Activated naive CD8-positive, alpha-beta T cell treated with anti-CD3 and anti-CD28 coated beads, Interleukin-2, amount 50 U/mL, for 24 hours (primary cell): Measurements from ENCODE around the gene EFCC1.

Experiments used
- ATAC-seq: fragments of 150-1000 bp; cut with Tn5 transposase; one replicate; pipeline ENCODE4 v1.10.0; 2021
- DNase-seq: peaks from one replicate; pipeline ENCODE4 v3.0.0; 2021
- H3K27ac Mint-ChIP-seq: one replicate; pipeline ENCODE4 v1.8.0; 2021; ENCODE audit warnings: mild to moderate bottlenecking, mixed read lengths
- H3K27me3 Mint-ChIP-seq: one replicate; pipeline ENCODE4 v1.8.0; 2021; ENCODE audit warnings: mixed read lengths
- H3K36me3 Mint-ChIP-seq: one replicate; pipeline ENCODE4 v1.8.0; 2021; ENCODE audit warnings: low read depth, mixed read lengths
- H3K4me1 Mint-ChIP-seq: one replicate; pipeline ENCODE4 v1.8.0; 2021; ENCODE audit warnings: mixed read lengths
- H3K4me3 Mint-ChIP-seq: one replicate; pipeline ENCODE4 v1.8.0; 2021; ENCODE audit warnings: mild to moderate bottlenecking, moderate library complexity, mixed read lengths
- H3K9me3 Mint-ChIP-seq: one replicate; pipeline ENCODE4 v1.8.0; 2021; ENCODE audit warnings: mixed read lengths

The EFCC1 gene

GRCh38 chr3:129016356-129016719, 15.2 kb downstream of the EFCC1 start:
- Mint-ChIP-seq H3K4me3 (peak overlapping the region; percentile 62), H3K9me3 (no peaks in the 10 kb centered on the region), H3K27ac (peak overlapping the region; percentile 91), H3K4me1 (peaks cover 29% of the 10 kb centered on the region), H3K36me3 (no peaks in the 10 kb centered on the region), H3K27me3 (no peaks in the 10 kb centered on the region)
- peak; percentile 63 for DNase-seq
- peak; percentile 83 for ATAC-seq

- no peak for ATAC-seq
- H3K4me3 Mint-ChIP-seq: no peak overlapping the region
- no peak for DNase-seq
- no peaks in the 10 kb centered on the region for H3K9me3 Mint-ChIP-seq
- no peaks in the 10 kb centered on the region for H3K36me3 Mint-ChIP-seq
- no peaks in the 10 kb centered on the region for H3K27me3 Mint-ChIP-seq
- peaks cover 29% of the 10 kb centered on the region for H3K4me1 Mint-ChIP-seq
- peak overlapping the region; percentile 91 for H3K27ac Mint-ChIP-seq
These were observed 15.8 kb downstream of the EFCC1 start for GRCh38 chr3:129016720-129017483.

- Mint-ChIP-seq H3K27me3 (no peaks in the 10 kb centered on the region), H3K4me3 (no peak overlapping the region), H3K27ac (peak overlapping the region; percentile 12), H3K36me3 (no peaks in the 10 kb centered on the region), H3K4me1 (peaks cover 33% of the 10 kb centered on the region), H3K9me3 (no peaks in the 10 kb centered on the region)
- ATAC-seq (no peak), DNase-seq (no peak)
These were observed 16.4 kb downstream of the EFCC1 start for GRCh38 chr3:129017484-129017899.

- Mint-ChIP-seq H3K9me3 (no peaks in the 10 kb centered on the region), H3K4me1 (peaks cover 37% of the 10 kb centered on the region), H3K27ac (no peak overlapping the region), H3K4me3 (no peak overlapping the region), H3K36me3 (no peaks in the 10 kb centered on the region), H3K27me3 (no peaks in the 10 kb centered on the region)
- DNase-seq (no peak), ATAC-seq (no peak)
These were observed 17.2 kb downstream of the EFCC1 start for GRCh38 chr3:129018271-129018670.

GRCh38 chr3:129018751-129019150, 17.6 kb downstream of the EFCC1 start:
- Mint-ChIP-seq H3K9me3 (no peaks in the 10 kb centered on the region), H3K27ac (no peak overlapping the region), H3K36me3 (no peaks in the 10 kb centered on the region), H3K4me1 (peaks cover 37% of the 10 kb centered on the region), H3K4me3 (no peak overlapping the region), H3K27me3 (no peaks in the 10 kb centered on the region)
- no peak for ATAC-seq
- DNase-seq: no peak

GRCh38 chr3:129019266-129019665, 18.2 kb downstream of the EFCC1 start:
- Mint-ChIP-seq H3K4me3 (no peak overlapping the region), H3K36me3 (no peaks in the 10 kb centered on the region), H3K27ac (no peak overlapping the region), H3K27me3 (no peaks in the 10 kb centered on the region), H3K9me3 (no peaks in the 10 kb centered on the region), H3K4me1 (peaks cover 37% of the 10 kb centered on the region)
- ATAC-seq (no peak), DNase-seq (no peak)

GRCh38 chr3:129020691-129021090, 19.6 kb downstream of the EFCC1 start:
- Mint-ChIP-seq H3K4me1 (peaks cover 32% of the 10 kb centered on the region), H3K9me3 (no peaks in the 10 kb centered on the region), H3K36me3 (no peaks in the 10 kb centered on the region), H3K27ac (no peak overlapping the region), H3K27me3 (no peaks in the 10 kb centered on the region), H3K4me3 (no peak overlapping the region)
- no peak for ATAC-seq
- no peak for DNase-seq

GRCh38 chr3:129021140-129021551, 20.0 kb downstream of the EFCC1 start:
- Mint-ChIP-seq H3K36me3 (no peaks in the 10 kb centered on the region), H3K4me1 (peaks cover 31% of the 10 kb centered on the region), H3K27me3 (no peaks in the 10 kb centered on the region), H3K4me3 (no peak overlapping the region), H3K9me3 (no peaks in the 10 kb centered on the region), H3K27ac (no peak overlapping the region)
- ATAC-seq (no peak), DNase-seq (no peak)

GRCh38 chr3:129022114-129023007, 21.3 kb downstream of the EFCC1 start:
- DNase-seq: no peak
- H3K9me3 Mint-ChIP-seq: no peaks in the 10 kb centered on the region
- no peak overlapping the region for H3K27ac Mint-ChIP-seq
- H3K27me3 Mint-ChIP-seq: no peaks in the 10 kb centered on the region
- peaks cover 28% of the 10 kb centered on the region for H3K4me1 Mint-ChIP-seq
- H3K36me3 Mint-ChIP-seq: no peaks in the 10 kb centered on the region
- H3K4me3 Mint-ChIP-seq: no peak overlapping the region
- ATAC-seq: no peak

GRCh38 chr3:129023008-129023358, 21.9 kb downstream of the EFCC1 start:
- Mint-ChIP-seq H3K27me3 (no peaks in the 10 kb centered on the region), H3K4me3 (no peak overlapping the region), H3K27ac (no peak overlapping the region), H3K36me3 (no peaks in the 10 kb centered on the region), H3K9me3 (no peaks in the 10 kb centered on the region), H3K4me1 (peaks cover 25% of the 10 kb centered on the region)
- DNase-seq (no peak), ATAC-seq (no peak)

- Mint-ChIP-seq H3K27me3 (no peaks in the 10 kb centered on the region), H3K9me3 (no peaks in the 10 kb centered on the region), H3K4me3 (no peak overlapping the region), H3K36me3 (no peaks in the 10 kb centered on the region), H3K4me1 (peaks cover 25% of the 10 kb centered on the region), H3K27ac (no peak overlapping the region)
- DNase-seq (no peak), ATAC-seq (no peak)
These were observed 22.8 kb downstream of the EFCC1 start for GRCh38 chr3:129023909-129024308.

GRCh38 chr3:129025108-129025507, 24.0 kb downstream of the EFCC1 start:
- ATAC-seq: no peak
- H3K4me1 Mint-ChIP-seq: peaks cover 25% of the 10 kb centered on the region
- no peak overlapping the region for H3K4me3 Mint-ChIP-seq
- no peaks in the 10 kb centered on the region for H3K9me3 Mint-ChIP-seq
- H3K27ac Mint-ChIP-seq: peak overlapping the region; percentile 23
- no peak for DNase-seq
- no peaks in the 10 kb centered on the region for H3K27me3 Mint-ChIP-seq
- H3K36me3 Mint-ChIP-seq: no peaks in the 10 kb centered on the region

- Mint-ChIP-seq H3K4me1 (peaks cover 25% of the 10 kb centered on the region), H3K27me3 (no peaks in the 10 kb centered on the region), H3K27ac (peak overlapping the region; percentile 92), H3K9me3 (no peaks in the 10 kb centered on the region), H3K36me3 (no peaks in the 10 kb centered on the region), H3K4me3 (peak overlapping the region; percentile 80)
- DNase-seq (no peak), ATAC-seq (no peak)
These were observed 24.8 kb downstream of the EFCC1 start for GRCh38 chr3:129025691-129026435.

- Mint-ChIP-seq H3K9me3 (no peaks in the 10 kb centered on the region), H3K4me3 (peak overlapping the region; percentile 80), H3K36me3 (no peaks in the 10 kb centered on the region), H3K4me1 (peaks cover 25% of the 10 kb centered on the region), H3K27ac (peak overlapping the region; percentile 92), H3K27me3 (no peaks in the 10 kb centered on the region)
- ATAC-seq: peak; percentile 99
- DNase-seq: peak; percentile 93
These were observed 25.8 kb downstream of the EFCC1 start for GRCh38 chr3:129026728-129027543.
